Transverse colon (tissue), 4 donors: ENCODE data around the gene C16orf95.

Experiments used
- EP300 ChIP-seq: sonication (generic); formaldehyde crosslinking; IDR thresholded peaks from one replicate; pipeline ENCODE4 v1.6.1; 2017; ENCODE audit warnings: antibody characterized with exemption, low read depth
- POLR2A ChIP-seq: fragments of 450-650 bp; IDR thresholded peaks from one replicate; pipeline ENCODE4 v1.6.1; 2016; ENCODE audit warnings: antibody characterized with exemption, mild to moderate bottlenecking, moderate library complexity
- POLR2AphosphoS5 ChIP-seq, 3 donors: sonication (generic); formaldehyde crosslinking; IDR thresholded peaks; one replicate each; pipeline ENCODE4 v1.6.1; 2016; ENCODE audit warnings: antibody characterized with exemption in 3 of 3
- TF ChIP-seq, protein P1 (sequence below), 5 experiments: fragments of 200-600 bp in 3 of 5; fragments of 450-650 bp in 2 of 5; sonication (generic) in 3 of 5; IDR thresholded peaks; 1 replicate in 2 of 5; 2 replicates in 3 of 5; pipeline ENCODE4 v1.5.1; 2016 to 2017; ENCODE audit warnings: antibody characterized with exemption in 5 of 5, inconsistent platforms in 3 of 5, mild to moderate bottlenecking in 2 of 5, moderate library complexity in 1 of 5

DNA sequence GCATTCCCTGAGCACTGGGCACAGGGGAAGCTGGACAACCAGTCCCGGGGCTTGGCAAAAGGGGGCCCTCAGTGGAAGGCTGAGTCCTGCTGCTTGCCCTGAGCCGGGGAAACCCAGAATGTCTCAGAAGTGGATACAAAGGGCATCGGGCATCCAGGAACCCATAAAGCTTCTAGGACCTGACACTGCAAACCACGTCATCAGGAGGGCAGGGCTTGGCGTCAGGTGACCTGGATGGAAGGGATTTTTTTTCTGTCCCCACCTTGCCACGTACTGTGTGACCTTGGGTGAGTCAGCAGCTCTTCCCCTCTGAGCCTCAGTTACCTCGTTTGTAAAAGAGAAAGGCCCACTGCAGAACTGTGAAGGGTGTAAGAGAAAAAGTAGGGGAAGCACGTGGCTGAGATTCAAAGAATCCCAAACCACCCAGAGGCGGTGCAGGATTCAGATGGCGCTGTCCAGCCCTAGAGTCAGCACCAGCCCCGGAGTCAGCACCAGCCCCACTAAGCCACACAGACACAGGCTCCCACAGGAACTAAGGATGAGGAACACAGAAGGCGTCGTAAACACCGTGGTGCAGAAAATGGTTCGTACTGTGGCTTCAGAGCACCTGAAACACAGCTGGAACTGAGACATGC, 53.7 kb downstream of the C16orf95 start:
- TF ChIP-seq, protein P1, sequence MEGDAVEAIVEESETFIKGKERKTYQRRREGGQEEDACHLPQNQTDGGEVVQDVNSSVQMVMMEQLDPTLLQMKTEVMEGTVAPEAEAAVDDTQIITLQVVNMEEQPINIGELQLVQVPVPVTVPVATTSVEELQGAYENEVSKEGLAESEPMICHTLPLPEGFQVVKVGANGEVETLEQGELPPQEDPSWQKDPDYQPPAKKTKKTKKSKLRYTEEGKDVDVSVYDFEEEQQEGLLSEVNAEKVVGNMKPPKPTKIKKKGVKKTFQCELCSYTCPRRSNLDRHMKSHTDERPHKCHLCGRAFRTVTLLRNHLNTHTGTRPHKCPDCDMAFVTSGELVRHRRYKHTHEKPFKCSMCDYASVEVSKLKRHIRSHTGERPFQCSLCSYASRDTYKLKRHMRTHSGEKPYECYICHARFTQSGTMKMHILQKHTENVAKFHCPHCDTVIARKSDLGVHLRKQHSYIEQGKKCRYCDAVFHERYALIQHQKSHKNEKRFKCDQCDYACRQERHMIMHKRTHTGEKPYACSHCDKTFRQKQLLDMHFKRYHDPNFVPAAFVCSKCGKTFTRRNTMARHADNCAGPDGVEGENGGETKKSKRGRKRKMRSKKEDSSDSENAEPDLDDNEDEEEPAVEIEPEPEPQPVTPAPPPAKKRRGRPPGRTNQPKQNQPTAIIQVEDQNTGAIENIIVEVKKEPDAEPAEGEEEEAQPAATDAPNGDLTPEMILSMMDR (IDR thresholded peaks at IDR 0.05), result no peak
- TF ChIP-seq POLR2AphosphoS5 (IDR thresholded peaks at IDR 0.05) (no peak), EP300 (no peak), POLR2A (no peak)
